Uterus (tissue), 2 donors: ENCODE data around the gene RFX2.

Experiments
- CTCF ChIP-seq, 4 experiments: fragments of 200-600 bp in 2 of 4; fragments of 450-650 bp in 2 of 4; sonication (generic) in 2 of 4; IDR thresholded peaks; one replicate each; pipeline ENCODE4 v1.5.1; 2016 to 2019; ENCODE audit warnings: antibody characterized with exemption in 4 of 4, mild to moderate bottlenecking in 2 of 4, moderate library complexity in 1 of 4
- POLR2A ChIP-seq, 2 donors: fragments of 450-650 bp; IDR thresholded peaks; one replicate each; pipeline ENCODE4 v1.6.1; 2016; ENCODE audit warnings: antibody characterized with exemption in 2 of 2, mild to moderate bottlenecking in 1 of 2, moderate library complexity in 1 of 2

- no peak for TF ChIP-seq CTCF (IDR thresholded peaks at IDR 0.05)
- no peak for TF ChIP-seq POLR2A (IDR thresholded peaks at IDR 0.05)
Observed at GRCh38 chr19:5947435-5947834, 162.9 kb downstream of the RFX2 start.
